Measurements from ENCODE around the gene AFG3L2. TPM values are rescaled to one million over a fixed set of nuclear protein-coding genes. Genes with fewer than 3 reads are reported as not detected.

The AFG3L2 gene
- total RNA-seq, 1 experiment from 2014 or later: 73.5 TPM

- no peak overlapping the region for H3T11ph ChIP-seq (ENCODE audit: low read length)
- H3K4me1 ChIP-seq (ENCODE audit: insufficient read depth, low read length): no peaks in the 10 kb centered on the region
- no peak overlapping the region for H3K9ac ChIP-seq (ENCODE audit: extremely low read depth, insufficient read length, low read length)
- peak overlapping the region; percentile 27 for H3K4me2 ChIP-seq (ENCODE audit: insufficient read depth, insufficient read length, low read length)
- H3K56ac ChIP-seq (ENCODE audit: insufficient read length, low read depth, low read length): no peak overlapping the region
- H3K79me2 ChIP-seq (ENCODE audit: insufficient read depth, low read length): no peaks in the 10 kb centered on the region; the same call in 1 of the 2 replicates
- H3K27me3 ChIP-seq (ENCODE audit: insufficient read depth, low read length): no peaks in the 10 kb centered on the region
- no peak overlapping the region for H2BK12ac ChIP-seq (ENCODE audit: insufficient read length, low read depth, low read length)
- no peak overlapping the region for H2AFZ ChIP-seq (ENCODE audit: low read length)
- H3K4ac ChIP-seq (ENCODE audit: low read depth, low read length): no peak overlapping the region
- H3K27ac Mint-ChIP-seq: peak overlapping the region; percentile 22 to 75 (median 55); a peak in 2 of 7 replicates
- TF ChIP-seq CTCF (conservative IDR thresholded peaks at IDR 0.05): no peak
- H2BK120ac ChIP-seq (ENCODE audit: low read depth, low read length, poor library complexity, severe bottlenecking): no peak overlapping the region
- H3K79me1 ChIP-seq (ENCODE audit: insufficient read depth, low read depth, low read length, poor library complexity, severe bottlenecking): no peaks in the 10 kb centered on the region
- peak overlapping the region; percentile 62 to 83 for H3K4me3 Mint-ChIP-seq
- no peaks in the 10 kb centered on the region for H3K27me3 Mint-ChIP-seq (ENCODE audit: low read depth)
- no peak overlapping the region for H2AK5ac ChIP-seq (ENCODE audit: insufficient read length, low read length)
- H3K23me2 ChIP-seq (ENCODE audit: insufficient read length, low read depth, low read length, poor library complexity, severe bottlenecking): peaks cover 7% of the 10 kb centered on the region
- H4K8ac ChIP-seq (replicated peaks; ENCODE audit: insufficient read length, low read depth, low read length): no peak overlapping the region
- peaks cover 0 to 17% (median 4%) of the 10 kb centered on the region in 3 experiments; a peak in 5 of 7 replicates for H3K36me3 Mint-ChIP-seq (ENCODE audit: insufficient read depth in 1 of 3, low read depth in 3 of 3)
- H2BK5ac ChIP-seq (ENCODE audit: insufficient read length, low read length): no peak overlapping the region
- peak; percentile 73 for DNase-seq
- H3K9me3 ChIP-seq (ENCODE audit: control insufficient read depth, low read depth, low read length): no peaks in the 10 kb centered on the region
- H3K9me3 Mint-ChIP-seq: no peaks in the 10 kb centered on the region
- no peak overlapping the region for H3K23ac ChIP-seq (ENCODE audit: insufficient read length, low read depth, low read length)
- H3K18ac ChIP-seq (ENCODE audit: insufficient read length, low read depth, low read length): no peak overlapping the region
- H4K5ac ChIP-seq (ENCODE audit: insufficient read length, low read depth, low read length): no peak overlapping the region
- H4K20me1 ChIP-seq (ENCODE audit: control insufficient read depth, insufficient read depth, insufficient read length): no peaks in the 10 kb centered on the region
- H3K4me1 Mint-ChIP-seq: peaks cover 19 to 24% of the 10 kb centered on the region in 2 experiments
- H3K14ac ChIP-seq (ENCODE audit: insufficient read depth, low read length): peak overlapping the region; percentile 32; the same call in 1 of the 2 replicates
- H4K91ac ChIP-seq (ENCODE audit: insufficient read length, low read depth, low read length): no peak overlapping the region
- WGBS (ENCODE audit: extremely low coverage, insufficient read length, low lambda C conversion rate): no CpG with 5 or more reads among the region's 27 CpGs
- H3K27ac ChIP-seq (ENCODE audit: insufficient read length, low read depth, low read length): no peak overlapping the region
- no peak overlapping the region for H2BK15ac ChIP-seq (ENCODE audit: low read depth, low read length)
- H2BK20ac ChIP-seq (ENCODE audit: low read depth, low read length, poor library complexity, severe bottlenecking): no peak overlapping the region
Measured at GRCh38 chr18:12420821-12421421, 43.9 kb upstream of the AFG3L2 start.
